CD4-positive, alpha-beta T cell treated with Interleukin-4 for 1 hour (primary cell): Measurements from ENCODE around the gene CCDC134.

Experiments used
- DNase-seq, 2 donors: peaks; one replicate each; pipeline ENCODE4 v3.0.0-alpha.2; 2020 to 2022

The CCDC134 gene

DNA sequence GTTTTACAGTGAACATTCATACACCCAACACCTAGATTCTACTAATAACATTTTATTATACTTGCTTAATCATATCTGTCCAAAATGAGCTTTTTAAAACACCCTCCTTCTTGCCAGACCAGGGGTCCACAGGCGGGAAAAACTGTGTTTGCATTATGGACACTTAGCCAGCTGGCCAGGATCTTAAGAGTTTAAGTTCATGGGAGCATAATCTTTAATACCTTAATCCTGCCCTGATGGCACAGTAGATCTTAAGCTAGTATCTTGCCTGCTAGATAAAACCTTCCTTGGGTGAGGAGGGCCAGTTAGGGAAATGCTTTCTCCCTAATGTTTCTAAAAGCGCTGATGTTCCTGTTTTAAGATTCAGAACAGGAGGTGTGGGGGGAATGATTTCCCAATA lies 13.1 kb upstream of the CCDC134 start:
- no peak for DNase-seq

DNA sequence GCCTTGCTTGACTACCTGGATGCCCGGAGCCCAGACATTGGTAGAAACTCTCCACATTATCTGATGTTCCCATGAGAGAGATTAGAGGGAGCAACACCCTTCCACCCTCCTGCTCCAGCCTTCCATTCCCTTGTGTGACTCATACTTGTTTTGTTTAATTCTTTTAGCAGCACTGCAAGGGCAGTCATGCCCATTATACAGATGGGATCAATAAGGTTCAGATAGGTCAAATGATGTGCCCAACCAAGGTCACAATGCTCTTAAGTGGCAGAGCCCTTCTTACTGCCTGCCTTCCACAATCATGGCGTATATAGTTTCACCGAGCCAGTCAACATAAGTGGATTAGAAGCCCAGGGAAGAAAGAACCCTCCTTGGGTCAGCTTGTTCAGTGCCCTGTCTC lies 6.6 kb upstream of the CCDC134 start:
- no peak for DNase-seq

DNA sequence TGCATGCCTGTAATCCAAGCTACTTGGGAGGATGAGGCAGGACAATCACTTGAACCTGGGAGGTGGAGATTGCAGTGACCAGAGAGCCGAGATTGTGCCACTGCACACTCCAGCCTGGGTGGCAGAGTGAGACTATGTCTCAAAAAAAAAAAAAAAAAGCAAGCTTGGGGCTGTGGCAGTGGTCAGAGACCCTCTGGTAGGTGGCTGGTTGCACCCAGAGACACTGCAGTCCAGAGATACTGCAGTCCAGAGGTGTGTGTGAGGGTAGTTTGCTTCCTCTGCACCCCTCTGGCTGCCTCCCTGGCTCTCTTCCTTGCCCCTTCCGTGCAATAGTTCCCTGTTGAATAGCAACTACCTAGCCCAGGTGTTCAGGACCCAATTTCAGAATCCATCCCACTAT lies 1.7 kb upstream of the CCDC134 start:
- DNase-seq, result no peak

DNA sequence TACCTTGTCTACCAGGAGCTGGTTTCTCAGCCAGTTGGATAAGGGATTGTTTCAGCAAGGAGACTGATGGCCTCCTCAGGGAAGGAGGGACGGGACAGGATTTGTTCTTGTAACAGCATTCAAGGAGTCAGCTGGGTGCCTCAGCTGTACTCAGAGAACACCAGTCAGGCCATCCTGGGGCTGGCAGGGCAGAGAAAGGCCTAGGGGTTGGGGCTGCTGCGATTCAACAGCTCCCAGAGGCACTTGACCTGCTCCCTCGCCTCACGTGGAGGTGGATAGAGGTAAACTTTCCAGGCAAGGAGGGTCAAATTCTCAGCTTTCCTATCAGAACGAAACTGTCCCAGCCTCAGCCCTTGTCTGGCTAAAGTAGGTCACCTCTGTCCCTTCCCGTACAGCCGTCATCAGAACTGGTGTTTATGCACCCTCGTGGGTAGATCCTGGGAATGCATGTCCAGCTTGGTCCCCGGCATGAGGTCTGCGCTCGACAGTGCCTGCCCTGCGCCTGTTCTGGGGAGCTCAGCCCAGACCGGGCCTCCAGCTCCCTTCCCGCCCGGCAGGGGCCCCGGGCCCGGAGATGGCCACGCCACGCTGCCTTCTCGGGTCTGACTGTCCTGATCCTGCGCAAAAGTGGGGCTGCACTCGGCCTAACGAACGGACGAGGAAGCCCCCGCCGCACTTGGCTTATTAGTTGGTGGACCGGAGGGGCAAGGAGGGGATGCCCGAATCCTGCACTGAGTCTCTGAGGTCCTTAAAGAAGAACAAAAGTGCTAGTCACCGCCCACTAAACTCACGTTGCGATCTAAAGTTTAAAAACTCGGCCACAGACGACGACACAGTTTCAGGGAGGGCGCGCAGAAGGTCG lies 762 bp upstream of the CCDC134 start:
- DNase-seq, result peak in 1 of 2 donors; percentile 31

DNA sequence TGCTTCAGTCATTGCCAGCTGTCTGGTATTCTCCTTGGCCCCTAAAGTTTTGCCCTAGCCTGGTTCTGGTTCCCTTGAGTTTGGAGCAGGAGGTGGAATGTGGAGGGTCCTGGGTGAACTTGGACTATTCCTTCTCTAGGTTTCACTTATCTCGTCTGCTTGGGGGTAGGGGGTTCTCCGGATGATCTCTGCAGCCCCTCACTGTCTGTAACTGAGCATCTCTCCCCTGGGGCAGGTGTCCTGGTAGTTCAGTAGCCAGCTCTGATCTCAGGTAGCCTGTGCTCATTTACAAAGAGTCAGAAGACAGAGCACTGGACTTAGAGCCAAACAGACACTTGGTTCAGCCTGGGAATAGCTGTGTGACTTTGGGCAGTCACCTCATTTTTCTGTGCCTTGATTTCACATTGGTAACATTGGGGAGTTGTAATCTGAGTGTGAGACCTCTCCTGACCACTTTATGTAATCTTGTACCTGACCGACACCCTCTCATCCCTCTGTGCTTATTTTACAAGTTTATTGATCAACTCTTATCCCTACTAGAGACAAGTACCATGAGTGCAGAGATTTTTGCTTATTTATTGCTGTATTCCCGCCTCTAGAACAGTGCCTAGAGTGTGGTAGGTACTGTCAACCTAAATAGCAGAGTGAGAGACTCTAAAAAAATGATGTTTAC lies 804 bp downstream of the CCDC134 start:
- no peak for DNase-seq

DNA sequence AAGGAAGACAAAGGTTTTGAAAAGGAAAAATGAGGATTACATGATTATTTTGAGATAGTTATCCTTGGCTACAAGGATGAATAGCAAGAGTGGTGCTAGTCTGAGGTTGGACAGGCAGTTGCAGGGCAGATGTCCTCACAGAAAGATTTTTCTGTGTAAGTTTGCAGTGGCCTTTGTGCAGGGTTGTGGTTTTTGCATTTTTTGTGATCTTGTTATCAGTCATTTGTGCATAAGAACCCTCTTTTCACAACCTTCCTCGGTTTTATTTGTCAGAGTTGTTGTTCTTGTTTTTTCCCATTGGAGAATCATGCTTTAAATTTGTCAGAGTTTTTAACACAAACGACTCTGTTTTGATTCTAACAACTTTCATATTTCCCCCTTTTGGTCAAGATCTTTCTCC lies 1.4 kb downstream of the CCDC134 start:
- no peak for DNase-seq

DNA sequence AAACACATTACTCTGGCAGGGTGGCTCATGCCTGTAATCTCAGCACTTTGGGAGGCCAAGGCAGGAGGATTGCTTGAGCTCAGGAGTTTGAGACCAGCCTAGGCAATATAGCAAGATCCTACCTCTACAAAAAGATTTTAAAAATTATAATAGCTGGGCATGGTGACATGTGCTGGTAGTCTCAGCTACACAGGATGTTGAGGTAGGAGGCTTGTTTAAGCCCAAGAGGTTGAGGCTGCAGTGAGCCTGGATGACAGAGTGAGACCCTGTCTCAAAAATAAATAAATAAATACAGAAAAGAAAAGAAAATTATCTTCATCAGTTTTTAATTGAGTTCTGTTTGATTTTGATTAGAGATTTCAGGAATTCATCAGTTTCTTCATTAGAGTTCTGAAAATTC lies 5.2 kb downstream of the CCDC134 start:
- DNase-seq, result no peak

DNA sequence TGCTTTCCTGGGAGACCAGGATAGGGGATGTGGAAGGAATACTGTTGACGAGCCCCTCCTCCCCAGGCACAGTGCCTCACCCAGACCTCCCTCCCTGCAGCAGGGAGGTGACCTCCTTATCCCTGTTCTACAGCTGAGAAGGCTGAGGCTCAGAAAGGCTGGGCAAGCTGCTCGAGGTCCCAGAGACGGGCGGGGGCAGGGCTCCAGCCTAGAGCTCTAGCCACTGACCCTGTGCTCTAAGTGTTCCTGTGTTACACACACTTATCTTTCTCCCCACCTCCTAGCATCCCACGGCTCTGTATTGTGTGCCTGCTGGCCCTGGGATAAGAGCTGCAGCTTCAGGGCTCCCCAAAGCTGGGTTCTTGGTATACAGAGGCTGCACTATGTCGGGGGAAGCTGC lies 7.9 kb downstream of the CCDC134 start:
- no peak for DNase-seq

DNA sequence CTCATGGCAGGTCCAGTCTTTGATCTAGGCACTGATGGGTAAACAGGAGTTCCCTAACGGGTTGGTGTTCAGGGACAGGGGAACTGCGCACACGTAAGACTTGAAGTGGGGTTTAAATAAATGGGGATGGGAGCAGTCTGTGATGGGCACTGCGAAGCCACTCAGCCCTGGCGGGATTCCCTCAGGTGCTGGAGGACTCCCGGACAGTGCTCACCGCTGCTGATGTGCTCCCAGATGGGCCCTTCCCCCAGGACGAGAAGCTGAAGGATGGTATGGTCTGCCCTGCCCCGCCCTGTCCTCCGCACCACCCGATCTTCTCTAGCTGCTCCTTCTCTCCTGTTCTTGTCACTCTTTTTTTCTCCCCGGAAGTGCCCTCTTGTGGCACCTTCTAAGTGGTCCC lies 9.5 kb downstream of the CCDC134 start:
- no peak for DNase-seq

DNA sequence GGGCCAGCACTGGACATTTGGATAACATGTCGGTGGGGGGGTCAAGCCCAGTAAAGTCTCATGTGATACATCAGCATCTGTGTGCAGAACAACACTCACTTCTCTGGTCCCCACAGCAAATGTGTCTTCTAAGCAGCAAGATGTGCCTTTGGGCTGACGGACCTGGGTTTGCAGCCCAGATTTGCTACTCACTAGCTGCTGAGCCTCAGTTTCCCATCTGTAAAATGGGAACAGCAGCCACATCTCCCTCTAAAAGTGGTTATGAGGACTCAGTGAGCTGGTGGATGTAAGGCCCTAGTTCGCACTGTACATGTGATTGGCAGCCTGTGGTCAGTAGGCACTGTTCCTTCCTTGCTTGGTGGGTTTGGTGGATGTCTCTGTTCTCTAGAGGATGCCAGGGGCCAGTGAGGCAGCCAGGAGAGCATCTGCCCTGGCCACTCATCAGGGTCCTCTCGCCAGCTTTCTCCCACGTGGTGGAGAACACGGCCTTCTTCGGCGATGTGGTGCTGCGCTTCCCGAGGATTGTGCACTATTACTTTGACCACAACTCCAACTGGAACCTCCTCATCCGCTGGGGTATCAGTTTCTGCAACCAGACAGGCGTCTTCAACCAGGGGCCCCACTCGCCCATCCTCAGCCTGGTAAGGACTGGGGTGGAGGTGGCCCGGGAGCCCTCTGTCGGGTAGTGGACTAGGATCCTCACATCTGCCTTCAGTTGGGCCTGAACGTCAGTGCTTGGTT lies 12.5 kb downstream of the CCDC134 start:
- no peak for DNase-seq

DNA sequence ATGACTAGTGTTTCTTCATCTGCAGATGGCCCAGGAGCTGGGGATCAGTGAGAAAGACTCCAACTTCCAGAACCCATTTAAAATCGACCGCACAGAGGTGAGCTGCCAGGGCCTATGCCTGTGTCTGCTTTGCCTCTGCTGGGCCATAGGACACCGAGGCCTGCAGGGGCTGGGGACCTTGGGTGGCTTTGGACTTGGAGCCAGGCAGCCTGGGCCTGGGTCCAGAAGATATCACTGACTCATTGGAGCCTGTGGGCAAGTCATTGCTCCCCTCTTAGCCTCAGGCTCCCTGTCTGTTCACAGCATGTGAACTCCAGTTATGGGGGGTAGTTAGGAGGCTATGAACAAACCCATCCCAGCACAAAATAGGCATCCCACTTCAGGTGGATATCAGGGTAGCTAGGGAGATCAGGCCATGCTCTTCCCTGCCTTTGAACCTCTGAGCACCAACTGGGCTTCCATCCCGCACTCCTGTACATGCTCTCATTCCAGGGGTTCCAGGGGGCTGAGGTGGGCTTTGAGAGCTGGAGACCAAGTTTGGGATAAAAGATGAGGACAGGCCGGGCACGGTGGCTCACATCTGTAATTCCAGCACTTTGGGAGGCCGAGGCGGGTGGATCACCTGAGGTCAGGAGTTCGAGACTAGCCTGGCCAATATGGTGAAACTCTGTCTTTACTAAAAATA lies 13.4 kb downstream of the CCDC134 start:
- DNase-seq, result no peak

DNA sequence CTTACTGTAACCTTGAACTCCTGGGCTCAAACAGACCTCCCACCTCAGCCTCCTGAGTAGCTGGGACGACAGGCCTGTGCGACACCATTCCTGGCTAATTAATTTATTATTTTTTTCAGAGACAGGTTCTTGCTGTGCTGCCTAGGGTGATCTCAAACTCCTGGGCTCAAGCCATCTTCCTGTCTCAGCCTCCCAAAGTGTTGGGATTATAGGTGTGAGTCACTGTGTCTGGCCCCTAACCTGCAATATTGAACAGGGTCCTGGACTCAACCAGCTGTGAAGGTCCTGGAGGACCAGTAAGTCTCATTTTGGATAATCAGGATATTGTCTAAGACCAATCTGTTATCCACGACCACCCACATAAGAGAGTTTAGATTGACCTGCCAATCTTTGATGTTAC lies 15.2 kb downstream of the CCDC134 start:
- no peak for DNase-seq

DNA sequence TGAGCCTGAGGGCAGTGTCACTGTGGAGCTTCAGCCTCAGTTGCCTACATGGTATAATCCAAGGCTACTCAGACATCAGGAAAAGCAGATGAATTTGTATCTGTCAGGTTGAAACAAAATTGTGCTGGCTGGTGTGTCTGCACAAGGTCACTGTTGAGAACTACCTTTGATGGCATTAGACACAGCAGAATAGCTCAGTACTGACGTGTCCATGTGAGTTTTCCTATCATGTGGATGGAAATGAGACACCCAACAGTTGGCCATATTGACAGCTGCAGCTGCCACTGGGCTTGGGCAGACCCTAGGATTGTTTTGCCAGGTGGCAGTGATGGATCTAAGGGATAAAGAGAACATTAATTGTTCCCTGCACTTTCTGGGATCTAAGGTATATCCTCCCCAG lies 15.8 kb downstream of the CCDC134 start:
- DNase-seq, result no peak

DNA sequence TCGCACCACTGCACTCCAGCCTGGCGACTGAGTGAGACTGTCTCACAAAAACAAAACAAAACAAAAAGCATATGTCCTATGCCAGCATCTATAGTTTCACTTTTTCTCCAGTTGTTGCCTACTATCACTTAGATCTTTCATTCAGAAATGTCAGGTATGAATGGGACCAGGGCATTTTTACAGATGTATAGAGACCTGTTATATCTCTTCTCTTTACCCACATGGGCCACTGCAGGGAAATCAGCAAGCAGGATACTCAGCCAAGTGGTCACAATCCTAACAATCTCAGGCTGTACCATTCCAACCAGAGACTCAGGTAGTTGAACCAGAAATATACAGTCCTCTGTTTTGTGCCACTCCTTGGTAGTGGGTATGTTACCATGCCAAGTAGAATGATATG lies 16.4 kb downstream of the CCDC134 start:
- no peak for DNase-seq

DNA sequence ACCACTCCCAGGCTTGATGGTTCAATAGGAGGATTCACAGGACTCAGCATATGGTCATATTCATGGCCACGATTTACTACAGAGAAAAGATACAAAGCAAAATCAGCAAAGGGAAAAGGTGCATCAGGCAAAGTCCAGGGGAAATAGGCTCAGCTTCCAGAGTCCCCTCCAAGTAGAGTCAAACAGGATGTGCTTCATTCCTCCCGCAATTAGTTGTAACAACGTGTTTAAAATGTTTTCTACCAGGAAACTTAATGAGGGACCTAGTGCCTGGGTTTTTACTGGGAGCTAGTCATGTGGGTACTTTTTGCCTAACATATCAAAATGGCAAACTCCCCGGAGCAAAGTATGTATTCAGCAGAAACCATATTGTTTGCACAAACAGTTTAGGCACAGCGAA lies 17.5 kb downstream of the CCDC134 start:
- DNase-seq, result no peak

DNA sequence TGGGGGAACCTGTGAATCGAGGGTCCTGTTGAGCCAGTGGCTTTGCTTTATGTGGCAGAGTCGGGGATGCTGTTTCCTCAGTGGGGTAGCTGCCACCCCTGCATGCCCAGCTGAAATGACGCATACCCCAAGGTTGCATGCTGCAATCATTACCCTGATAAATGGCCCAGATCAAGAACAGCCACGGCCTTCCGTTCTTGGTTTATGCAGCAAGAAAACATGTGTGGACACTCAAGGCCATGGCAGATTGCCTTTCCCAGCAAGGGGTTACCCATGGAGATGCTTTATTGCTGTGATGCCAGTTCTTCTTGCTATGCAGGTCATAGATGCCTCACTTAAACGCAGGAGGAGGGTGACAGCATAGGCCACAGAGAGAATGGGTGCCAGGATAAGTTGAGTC lies 18.1 kb downstream of the CCDC134 start:
- no peak for DNase-seq

DNA sequence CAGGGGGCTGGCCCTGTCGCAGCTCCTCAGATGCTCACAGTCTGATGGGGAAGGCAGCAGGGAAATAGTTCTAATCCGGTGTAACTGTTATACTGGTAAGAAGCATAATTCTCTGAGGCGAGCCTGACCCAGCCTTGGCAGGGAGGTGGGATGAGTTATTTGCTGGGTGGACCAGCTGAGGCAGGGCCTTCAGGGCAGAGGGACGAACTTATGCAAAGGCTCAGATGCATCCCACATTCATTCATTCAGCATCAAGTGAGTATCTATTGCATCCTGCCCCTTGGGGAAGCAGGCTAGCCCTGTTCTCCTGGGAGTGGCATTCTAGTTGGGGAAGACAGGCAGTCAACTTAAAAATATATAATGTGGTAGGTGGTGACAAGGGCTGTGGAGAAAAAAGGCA lies 18.8 kb downstream of the CCDC134 start:
- no peak for DNase-seq

DNA sequence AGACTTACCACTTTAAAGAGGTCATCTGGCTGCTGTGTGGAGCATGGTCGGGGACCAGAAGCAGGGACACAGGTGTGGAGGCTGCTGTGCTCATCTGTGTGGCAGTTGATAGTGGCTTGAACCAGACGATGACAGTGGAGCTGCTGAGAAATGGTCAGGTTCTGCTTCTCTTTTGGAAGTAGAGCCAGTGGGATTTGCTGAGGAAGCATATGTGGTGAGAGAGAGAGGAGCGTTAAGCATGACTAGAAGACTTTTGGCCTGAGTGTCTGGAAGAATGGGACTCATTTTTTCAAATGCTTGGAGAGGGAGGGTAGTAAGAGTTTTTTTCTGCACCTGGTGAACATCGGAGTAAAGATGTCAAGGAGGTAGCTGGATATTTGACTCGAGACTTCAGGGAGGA lies 20.0 kb downstream of the CCDC134 start:
- DNase-seq, result no peak

DNA sequence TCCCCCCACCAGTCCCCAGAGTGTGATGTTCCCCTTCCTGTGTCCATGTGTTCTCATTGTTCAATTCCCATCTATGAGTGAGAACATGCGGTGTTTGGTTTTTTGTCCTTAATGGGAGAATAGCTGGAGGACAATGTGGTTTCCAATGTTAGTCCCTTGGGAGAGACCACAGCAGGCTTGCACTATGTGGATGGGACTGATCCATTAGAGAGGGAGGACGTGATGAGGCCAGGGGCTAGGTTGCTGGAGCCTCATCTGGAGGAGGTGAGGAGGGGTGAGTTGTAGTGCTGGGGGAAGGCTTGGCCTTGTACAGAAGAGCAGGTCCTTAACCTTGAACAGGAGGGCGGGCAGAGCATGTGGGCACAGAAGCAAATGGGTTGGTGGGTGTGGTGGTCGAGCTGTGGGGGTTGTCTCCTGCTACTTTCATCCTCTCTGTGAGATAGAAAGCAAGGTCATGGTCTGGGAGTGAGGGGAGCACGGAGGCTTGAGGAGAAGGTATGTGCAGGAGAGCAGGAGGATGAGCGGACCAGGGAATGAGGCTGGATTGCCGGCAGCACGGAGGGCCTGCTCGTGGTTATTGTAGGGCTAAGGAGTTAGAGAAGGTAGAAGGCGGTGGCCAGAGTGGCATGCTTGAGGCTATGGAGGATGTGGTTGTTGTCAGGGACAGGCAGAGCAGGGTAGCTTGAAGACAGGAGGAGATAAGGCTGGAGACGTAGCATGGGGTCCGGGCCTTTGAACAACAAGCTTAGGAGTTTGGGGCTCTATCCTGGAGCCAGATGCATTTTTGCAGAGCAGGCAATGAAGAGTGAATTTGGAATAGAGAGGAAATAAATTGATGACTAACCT lies 21.2 kb downstream of the CCDC134 start:
- no peak for DNase-seq

DNA sequence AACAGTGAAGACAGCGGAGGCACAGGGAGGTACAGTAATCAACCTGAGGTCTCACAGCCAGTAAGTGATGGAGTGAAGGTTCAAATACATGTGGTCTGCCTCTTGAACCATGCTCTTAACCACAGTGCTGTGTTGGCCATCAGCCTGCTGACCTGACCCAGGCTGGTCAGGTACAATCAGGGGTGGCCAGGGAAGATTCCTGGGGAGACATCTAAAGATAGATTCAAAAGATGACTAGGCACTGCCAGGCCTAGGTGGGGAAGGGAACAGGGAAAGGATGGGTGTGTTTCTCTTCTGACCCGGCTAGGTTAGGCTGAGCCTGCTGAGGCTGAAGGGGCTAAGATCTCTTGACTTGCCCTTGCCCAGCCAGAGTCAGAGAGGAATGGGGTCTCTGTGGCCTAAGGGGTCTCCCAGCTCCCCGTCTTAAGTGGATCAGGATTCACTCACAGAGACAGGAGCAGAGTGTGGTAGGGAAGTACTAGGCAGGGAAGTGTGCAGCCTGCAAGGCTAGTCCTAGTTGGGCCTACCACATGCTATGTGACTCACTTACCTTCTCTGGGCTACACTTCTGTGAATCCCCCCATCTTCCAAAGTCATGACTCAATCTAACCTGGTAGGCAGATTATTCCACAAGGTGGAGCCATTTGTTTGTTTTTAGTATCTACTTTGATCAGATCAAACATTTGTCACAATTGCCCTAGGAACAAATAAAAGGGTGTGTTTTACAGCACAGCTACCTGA lies 22.0 kb downstream of the CCDC134 start:
- DNase-seq, result peak; percentile 43 to 86

DNA sequence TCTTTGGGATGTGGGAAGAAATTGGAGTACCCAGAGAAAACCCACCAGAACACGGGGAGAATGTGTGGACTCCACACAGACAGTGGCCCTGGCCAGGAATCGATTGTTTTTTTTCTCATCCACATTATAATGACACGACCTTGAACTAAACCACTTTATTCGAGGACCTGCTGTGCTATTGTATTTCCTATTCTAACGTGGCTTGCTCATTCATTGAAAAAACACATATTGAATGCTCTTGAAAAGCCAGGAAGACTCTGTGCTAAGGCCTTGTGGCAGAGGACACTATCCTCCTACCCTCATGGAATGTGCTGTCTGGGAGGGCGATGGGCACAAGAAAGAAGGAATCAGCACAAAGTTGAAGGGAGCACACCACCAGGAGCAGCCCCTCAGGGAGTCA lies 23.3 kb downstream of the CCDC134 start:
- DNase-seq, result no peak

DNA sequence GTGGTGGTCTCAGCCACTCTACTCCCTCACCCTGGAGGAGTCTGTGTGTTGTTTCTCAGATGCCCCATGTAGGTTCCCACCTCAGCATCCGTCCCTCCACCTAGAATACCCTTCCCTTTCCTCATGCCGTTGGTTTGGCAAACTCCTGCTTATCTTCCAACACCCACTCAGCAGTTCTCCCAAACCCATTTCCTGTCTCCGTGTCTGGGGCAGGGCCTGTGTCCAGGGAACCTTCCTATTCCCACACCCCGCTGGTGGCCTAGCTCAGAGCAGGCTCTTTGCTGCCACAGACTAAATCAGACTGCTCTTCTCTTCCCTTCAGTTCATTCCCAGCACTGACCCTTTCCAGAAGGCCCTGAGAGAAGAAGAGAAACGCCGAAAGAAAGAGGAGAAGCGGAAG lies 24.9 kb downstream of the CCDC134 start:
- DNase-seq, result no peak
